ENCODE results near the gene SEC16B.

DNA sequence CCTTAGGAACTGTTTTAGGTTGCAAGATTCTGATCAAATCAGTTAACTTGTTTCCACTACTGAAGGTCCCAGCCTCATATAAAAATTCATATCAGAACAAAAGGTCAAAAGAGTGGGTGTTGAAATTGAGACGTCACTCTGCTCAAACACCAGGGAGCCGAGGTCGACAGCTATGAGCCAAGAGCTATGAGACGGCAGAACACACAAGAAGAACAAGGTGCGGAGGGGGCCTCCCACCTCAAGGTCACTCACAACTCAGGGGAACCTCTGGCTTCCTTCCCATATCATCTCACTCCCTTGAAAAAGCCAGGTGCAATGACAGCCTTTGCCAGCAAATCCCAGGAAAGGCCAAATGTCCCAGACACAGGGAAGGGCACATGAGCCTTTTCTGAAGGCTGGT lies 749 bp downstream of the SEC16B start:
- TF ChIP-seq, protein P1, sequence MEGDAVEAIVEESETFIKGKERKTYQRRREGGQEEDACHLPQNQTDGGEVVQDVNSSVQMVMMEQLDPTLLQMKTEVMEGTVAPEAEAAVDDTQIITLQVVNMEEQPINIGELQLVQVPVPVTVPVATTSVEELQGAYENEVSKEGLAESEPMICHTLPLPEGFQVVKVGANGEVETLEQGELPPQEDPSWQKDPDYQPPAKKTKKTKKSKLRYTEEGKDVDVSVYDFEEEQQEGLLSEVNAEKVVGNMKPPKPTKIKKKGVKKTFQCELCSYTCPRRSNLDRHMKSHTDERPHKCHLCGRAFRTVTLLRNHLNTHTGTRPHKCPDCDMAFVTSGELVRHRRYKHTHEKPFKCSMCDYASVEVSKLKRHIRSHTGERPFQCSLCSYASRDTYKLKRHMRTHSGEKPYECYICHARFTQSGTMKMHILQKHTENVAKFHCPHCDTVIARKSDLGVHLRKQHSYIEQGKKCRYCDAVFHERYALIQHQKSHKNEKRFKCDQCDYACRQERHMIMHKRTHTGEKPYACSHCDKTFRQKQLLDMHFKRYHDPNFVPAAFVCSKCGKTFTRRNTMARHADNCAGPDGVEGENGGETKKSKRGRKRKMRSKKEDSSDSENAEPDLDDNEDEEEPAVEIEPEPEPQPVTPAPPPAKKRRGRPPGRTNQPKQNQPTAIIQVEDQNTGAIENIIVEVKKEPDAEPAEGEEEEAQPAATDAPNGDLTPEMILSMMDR (IDR thresholded peaks at IDR 0.05; ENCODE audit: low read depth, low read length, poor library complexity, severe bottlenecking): no peak
- TF ChIP-seq EZH2phosphoT487 (IDR thresholded peaks at IDR 0.05; ENCODE audit: borderline replicate concordance, low read length): no peak

Data from DOHH2 (cell line).